AG04450 (cell line): ENCODE measurements around the gene SMYD2. TPM values are rescaled to one million over a fixed set of nuclear protein-coding genes. Genes with fewer than 3 reads are reported as not detected.

ENCODE experiments used
- CTCF ChIA-PET: fragments of 300-600, 350-600 bp; formaldehyde crosslinking; extraction: SDS; loops from one replicate; lab custom pipeline; 2022; ENCODE audit warnings: antibody characterized with exemption, inconsistent platforms; lab: Charles Lee
- POLR2A ChIA-PET: fragments of 350-600 bp; formaldehyde crosslinking; extraction: SDS; loops from one replicate; lab custom pipeline; 2021; ENCODE audit warnings: antibody characterized with exemption, inconsistent platforms; lab: Yijun Ruan, JAX
- DNase-seq: peaks from one replicate; pipeline ENCODE4 v3.0.0-alpha.2; 2011; ENCODE audit warnings: low read depth, low spot score
- H3K27ac ChIP-seq: one replicate; pipeline ENCODE4 v1.5.1; 2012; ENCODE audit warnings: low read depth, low read length, control low read depth
- H3K27me3 ChIP-seq: one replicate; pipeline ENCODE4 v1.6.0; 2012; ENCODE audit warnings: low read length; ENCODE audit not compliant: control insufficient read depth, insufficient read depth
- H3K4me3 ChIP-seq: 2 replicates; pipeline ENCODE4 v1.5.1; 2011; ENCODE audit warnings: mild to moderate bottlenecking, low read depth, low read length, control low read depth
- H3K9me3 ChIP-seq: 2 replicates; pipeline ENCODE4 v1.5.1; 2012; ENCODE audit warnings: low read length; ENCODE audit not compliant: control insufficient read depth, insufficient read depth
- polyA plus RNA-seq: library from polyadenylated mRNA; depleted of rRNA; stranded (reverse); fragments of >200 nt; gene quantifications from 2 replicates; pipeline ENCODE4 v1.2.3, GENCODE V29; 2011
- TF ChIP-seq, protein P1 (sequence below): IDR thresholded peaks from 2 replicates; pipeline ENCODE4 v1.5.1; 2011; ENCODE audit warnings: low read depth, low read length, control low read depth, inconsistent platforms

SMYD2 gene
- polyA plus RNA-seq, 1 experiment = 54.7 TPM

DNA sequence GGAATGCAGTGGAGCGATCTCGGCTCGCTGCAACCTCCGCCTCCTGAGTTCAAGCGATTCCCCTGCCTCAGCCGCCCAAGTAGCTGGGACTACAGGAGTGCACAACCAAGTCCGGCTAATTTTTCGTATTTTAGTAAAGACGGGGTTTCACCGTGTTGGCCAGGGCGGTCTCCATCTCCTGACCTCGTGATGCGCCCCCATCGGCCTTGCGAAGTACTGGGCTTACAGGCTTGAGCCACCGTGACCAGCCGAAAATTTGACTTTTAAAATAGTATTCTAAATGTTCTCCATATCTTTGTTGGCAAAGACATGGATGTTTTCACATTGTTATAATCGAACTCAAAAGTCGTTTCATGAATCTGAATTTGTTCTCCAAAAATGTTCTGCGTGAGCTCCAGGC lies 36.7 kb upstream of the SMYD2 start:
- CTCF ChIA-PET = interaction anchor here (2.8 kb wide), 1 partner anchor 17 kb away, joined by 28 read pairs; no protein-coding TSS in a partner anchor
- POLR2A ChIA-PET = no interaction called here
- H3K4me3 ChIP-seq = no peak overlapping the region

DNA sequence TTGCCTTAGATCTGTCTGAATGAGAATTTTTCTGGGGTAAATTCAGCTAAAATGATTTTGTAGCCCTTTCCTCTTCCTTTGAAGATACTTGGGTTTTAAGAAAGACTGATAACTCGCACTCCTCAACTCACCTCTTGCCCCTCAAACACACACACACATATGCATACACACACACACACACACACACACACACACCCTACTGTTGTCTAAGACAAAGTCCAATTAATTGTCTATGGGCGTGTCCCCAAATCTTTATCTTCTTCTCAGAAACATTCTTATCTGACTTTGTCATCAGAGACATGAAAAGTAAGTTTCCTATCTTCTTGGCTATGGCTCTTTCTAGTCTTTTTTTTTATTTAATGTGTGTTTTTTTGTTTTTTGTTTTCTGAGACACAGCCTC lies 36.1 kb upstream of the SMYD2 start:
- TF ChIP-seq, protein P1, sequence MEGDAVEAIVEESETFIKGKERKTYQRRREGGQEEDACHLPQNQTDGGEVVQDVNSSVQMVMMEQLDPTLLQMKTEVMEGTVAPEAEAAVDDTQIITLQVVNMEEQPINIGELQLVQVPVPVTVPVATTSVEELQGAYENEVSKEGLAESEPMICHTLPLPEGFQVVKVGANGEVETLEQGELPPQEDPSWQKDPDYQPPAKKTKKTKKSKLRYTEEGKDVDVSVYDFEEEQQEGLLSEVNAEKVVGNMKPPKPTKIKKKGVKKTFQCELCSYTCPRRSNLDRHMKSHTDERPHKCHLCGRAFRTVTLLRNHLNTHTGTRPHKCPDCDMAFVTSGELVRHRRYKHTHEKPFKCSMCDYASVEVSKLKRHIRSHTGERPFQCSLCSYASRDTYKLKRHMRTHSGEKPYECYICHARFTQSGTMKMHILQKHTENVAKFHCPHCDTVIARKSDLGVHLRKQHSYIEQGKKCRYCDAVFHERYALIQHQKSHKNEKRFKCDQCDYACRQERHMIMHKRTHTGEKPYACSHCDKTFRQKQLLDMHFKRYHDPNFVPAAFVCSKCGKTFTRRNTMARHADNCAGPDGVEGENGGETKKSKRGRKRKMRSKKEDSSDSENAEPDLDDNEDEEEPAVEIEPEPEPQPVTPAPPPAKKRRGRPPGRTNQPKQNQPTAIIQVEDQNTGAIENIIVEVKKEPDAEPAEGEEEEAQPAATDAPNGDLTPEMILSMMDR = no peak
- H3K27me3 ChIP-seq = no peaks in the 10 kb centered on the region
- DNase-seq = no peak
- no peak overlapping the region for H3K4me3 ChIP-seq
- no peak overlapping the region for H3K27ac ChIP-seq
- CTCF ChIA-PET = interaction anchor here (2.8 kb wide), 1 partner anchor 17 kb away, joined by 28 read pairs; no protein-coding TSS in a partner anchor
- POLR2A ChIA-PET = no interaction called here
- no peaks in the 10 kb centered on the region for H3K9me3 ChIP-seq

More for the DNA sequence above, 36.7 kb upstream of the SMYD2 start:
- Histone ChIP-seq H3K9me3 (no peaks in the 10 kb centered on the region), H3K27ac (no peak overlapping the region), H3K27me3 (no peaks in the 10 kb centered on the region)
- TF ChIP-seq, protein P1 = no peak
- no peak for DNase-seq

DNA sequence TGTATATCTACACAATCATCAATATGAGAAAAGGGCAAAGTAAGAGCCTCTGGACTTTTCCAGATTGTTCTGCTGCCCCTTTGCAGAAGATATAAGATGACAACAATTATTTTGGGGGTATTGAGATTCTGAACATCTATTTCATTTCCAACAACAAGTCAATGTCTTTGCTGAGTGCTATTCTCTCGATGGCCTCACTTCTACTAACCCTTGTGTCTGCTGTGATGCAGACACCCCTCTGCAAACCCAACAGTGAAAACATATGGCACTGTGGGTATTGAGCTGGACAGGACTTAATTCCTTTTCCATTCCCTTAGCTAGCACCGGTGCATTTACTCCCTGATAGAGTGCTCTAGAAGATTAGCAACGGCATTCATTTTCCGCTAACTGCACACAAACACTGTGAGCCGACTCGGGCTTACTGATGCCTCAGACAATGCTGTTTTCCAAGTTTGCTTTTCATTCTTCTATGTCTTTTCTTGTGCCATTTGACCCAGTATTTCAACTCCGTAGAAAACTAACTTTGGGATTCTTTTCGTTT lies 33.4 kb upstream of the SMYD2 start:
- no peak overlapping the region for H3K4me3 ChIP-seq
- no peaks in the 10 kb centered on the region for H3K9me3 ChIP-seq
- CTCF ChIA-PET = interaction anchor here (7.9 kb wide), 1 partner anchor 14 kb away, joined by 113 read pairs; no protein-coding TSS in a partner anchor
- TF ChIP-seq, protein P1 = no peak
- POLR2A ChIA-PET = no interaction called here
- H3K27me3 ChIP-seq = no peaks in the 10 kb centered on the region
- DNase-seq = no peak
- no peak overlapping the region for H3K27ac ChIP-seq

DNA sequence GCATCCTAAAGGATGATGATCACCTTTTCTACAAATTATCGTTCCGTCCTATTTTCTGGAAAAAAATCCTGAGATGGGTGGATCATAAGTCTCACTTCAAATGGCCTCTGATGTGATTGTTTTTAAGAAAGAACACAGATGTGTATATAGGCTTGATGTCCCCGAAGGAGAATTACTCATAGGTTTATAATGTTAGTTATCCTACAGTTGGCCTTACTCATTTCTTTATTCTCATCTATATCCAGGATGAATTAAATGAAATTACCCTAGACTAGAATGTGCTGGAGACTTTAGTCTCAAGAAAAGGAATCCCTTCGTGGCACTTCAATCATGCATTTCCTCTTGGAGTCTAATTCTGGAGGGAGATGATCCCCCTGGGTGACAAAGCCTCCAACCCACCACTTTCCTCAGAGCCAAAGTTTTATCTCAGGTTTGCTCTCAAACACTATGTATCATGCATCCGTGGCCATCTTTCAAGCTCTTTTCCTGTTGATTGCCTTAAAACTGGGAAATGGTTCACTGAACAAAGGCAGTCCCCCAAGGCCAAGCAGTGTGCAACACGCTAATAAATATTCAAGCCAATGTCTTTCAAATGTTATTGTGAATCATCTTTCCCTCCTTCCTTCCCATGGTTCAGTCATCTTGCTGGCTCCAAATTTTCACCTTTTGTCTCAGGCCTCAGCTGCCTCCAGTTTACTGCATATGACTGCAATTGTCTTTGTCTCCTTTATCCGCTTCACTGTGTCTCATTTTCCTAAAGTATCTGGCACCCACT lies 32.5 kb upstream of the SMYD2 start:
- TF ChIP-seq, protein P1 = no peak
- CTCF ChIA-PET = interaction anchor here (7.9 kb wide), 1 partner anchor 13 kb away, joined by 113 read pairs; no protein-coding TSS in a partner anchor
- H3K4me3 ChIP-seq = no peak overlapping the region
- POLR2A ChIA-PET = no interaction called here
- no peak overlapping the region for H3K27ac ChIP-seq
- H3K9me3 ChIP-seq = no peaks in the 10 kb centered on the region
- no peak for DNase-seq
- no peaks in the 10 kb centered on the region for H3K27me3 ChIP-seq

DNA sequence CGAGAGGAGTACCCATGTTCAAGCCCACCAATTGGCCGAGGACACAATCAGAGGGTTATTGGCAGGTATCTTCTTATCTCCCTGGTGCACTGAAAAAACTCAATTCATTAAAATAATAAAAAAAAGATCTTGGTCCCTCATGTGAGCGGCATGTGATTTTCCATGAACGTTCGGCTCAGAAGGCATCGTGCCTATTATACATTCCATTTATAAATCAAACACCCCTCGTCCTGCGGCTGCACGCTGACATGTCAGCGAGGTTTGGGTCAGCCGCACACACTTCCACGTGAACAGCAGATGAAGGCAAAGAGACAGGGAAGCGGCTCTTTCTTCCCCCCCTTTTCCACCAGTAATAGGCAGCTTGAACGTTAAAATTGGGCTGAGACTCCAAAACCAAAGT lies 31.3 kb upstream of the SMYD2 start:
- DNase-seq = no peak
- Histone ChIP-seq H3K27ac (no peak overlapping the region), H3K4me3 (no peak overlapping the region), H3K27me3 (no peaks in the 10 kb centered on the region), H3K9me3 (no peaks in the 10 kb centered on the region)
- TF ChIP-seq, protein P1 = no peak
- ChIA-PET CTCF (interaction anchor here (0.9 to 7.9 kb wide), 2 partner anchors 12 to 83 kb away, joined by 3 to 113 read pairs; no protein-coding TSS in a partner anchor), POLR2A (no interaction called here)
